Stimulated activated naive CD8-positive, alpha-beta T cell treated with anti-CD3 and anti-CD28 coated beads, Interleukin-15, amount 100 ng/mL, for 72 hours (primary cell): Measurements from ENCODE around the gene SMIM1.

ENCODE experiments used
- ATAC-seq: fragments of 150-1000 bp; cut with Tn5 transposase; 2 replicates; pipeline ENCODE4 v1.10.0; 2021; ENCODE audit warnings: mild to moderate bottlenecking, moderate library complexity
- DNase-seq, 2 donors: peaks; one replicate each; pipeline ENCODE4 v3.0.0; 2021 to 2022
- H3K27ac Mint-ChIP-seq, 2 donors: one replicate each; pipeline ENCODE4 v1.8.0; 2022; ENCODE audit warnings: mild to moderate bottlenecking in 2 of 2, mixed read lengths in 2 of 2, moderate library complexity in 2 of 2
- H3K27me3 Mint-ChIP-seq: one replicate; pipeline ENCODE4 v1.8.0; 2022; ENCODE audit warnings: mixed read lengths
- H3K4me1 Mint-ChIP-seq: one replicate; pipeline ENCODE4 v1.8.0; 2022; ENCODE audit warnings: mild to moderate bottlenecking, mixed read lengths
- H3K4me3 Mint-ChIP-seq, 2 donors: one replicate each; pipeline ENCODE4 v1.8.0; 2022; ENCODE audit warnings: mild to moderate bottlenecking in 2 of 2, mixed read lengths in 2 of 2, moderate library complexity in 1 of 2
- H3K9me3 Mint-ChIP-seq, 2 donors: one replicate each; pipeline ENCODE4 v1.8.0; 2022; ENCODE audit warnings: mixed read lengths in 2 of 2

Gene SMIM1

DNA sequence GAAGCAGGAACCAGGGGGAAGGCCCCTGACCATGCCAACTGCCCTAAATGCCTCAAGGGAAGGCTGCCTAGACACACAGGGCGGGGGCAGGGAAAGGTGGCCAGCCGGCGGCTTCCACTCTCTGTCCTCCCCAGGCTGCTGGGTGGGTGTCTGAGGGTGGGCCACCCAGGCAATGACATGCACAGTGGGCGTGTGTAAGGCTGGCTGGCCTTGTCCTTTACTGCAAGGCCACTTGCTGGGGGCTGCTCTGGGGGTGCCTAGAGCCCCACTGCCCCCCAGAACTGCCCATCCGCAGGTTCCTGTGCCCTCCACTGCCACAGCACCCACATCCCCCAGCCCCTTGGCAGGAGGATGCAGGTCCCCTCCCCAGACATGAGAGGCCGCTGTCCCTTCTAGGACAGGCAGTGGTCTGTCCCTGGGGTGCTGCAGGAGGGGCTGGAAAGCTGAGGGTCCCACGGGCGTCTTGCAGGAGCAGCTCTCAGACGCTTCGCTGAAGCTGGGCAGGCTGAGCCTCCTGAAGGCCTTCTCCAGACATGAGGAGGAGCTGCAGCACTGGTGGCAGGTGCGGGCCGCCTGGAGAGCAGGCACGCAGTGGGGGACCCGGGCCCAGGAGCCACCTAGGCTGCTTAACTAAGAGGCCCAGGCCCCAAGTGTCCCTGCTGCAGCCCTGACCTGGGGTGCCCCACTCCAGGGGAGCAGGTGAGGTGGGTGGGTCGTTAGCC is 10.2 kb upstream of the SMIM1 start:
- Mint-ChIP-seq H3K4me3 (no peak overlapping the region), H3K9me3 (no peaks in the 10 kb centered on the region), H3K27me3 (peaks cover 25% of the 10 kb centered on the region), H3K27ac (no peak overlapping the region), H3K4me1 (no peaks in the 10 kb centered on the region)
- DNase-seq (no peak), ATAC-seq (no peak)

DNA sequence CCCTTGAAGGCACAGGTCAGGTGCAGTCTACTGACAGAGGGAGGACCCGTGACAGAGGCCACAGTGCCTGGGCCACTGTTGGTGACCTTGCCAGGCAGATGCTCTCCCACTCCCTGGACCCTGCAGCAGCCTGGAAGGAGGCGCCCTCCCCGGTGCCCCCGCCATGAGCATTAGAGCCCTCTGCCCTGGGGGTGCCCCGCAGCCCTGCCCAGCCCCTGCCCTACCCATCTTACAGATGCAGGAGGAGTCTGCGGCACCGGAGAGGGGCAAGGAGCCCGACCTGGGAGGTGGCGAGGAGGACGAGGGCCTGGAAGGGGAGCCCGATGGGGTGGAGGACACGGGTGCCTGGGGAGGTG is 9.7 kb upstream of the SMIM1 start:
- peaks cover 25% of the 10 kb centered on the region for H3K27me3 Mint-ChIP-seq

GRCh38 chr1:3763351-3764125 is 9.0 kb upstream of the SMIM1 start:
- Mint-ChIP-seq H3K27ac (no peak overlapping the region), H3K9me3 (no peaks in the 10 kb centered on the region), H3K27me3 (peaks cover 25% of the 10 kb centered on the region), H3K4me1 (no peaks in the 10 kb centered on the region), H3K4me3 (no peak overlapping the region)
- ATAC-seq = no peak
- no peak for DNase-seq

More for the DNA sequence above, 9.7 kb upstream of the SMIM1 start:
- Mint-ChIP-seq H3K27ac (no peak overlapping the region), H3K9me3 (no peaks in the 10 kb centered on the region), H3K4me1 (no peaks in the 10 kb centered on the region), H3K4me3 (no peak overlapping the region)
- ATAC-seq (peak; percentile 45), DNase-seq (no peak)

GRCh38 chr1:3767328-3767925 is 5.1 kb upstream of the SMIM1 start:
- Mint-ChIP-seq H3K27me3 (no peaks in the 10 kb centered on the region), H3K4me3 (no peak overlapping the region), H3K9me3 (no peaks in the 10 kb centered on the region), H3K4me1 (peaks cover 18% of the 10 kb centered on the region), H3K27ac (no peak overlapping the region)
- DNase-seq (no peak), ATAC-seq (no peak)

- Mint-ChIP-seq H3K9me3 (no peaks in the 10 kb centered on the region), H3K4me1 (peaks cover 26% of the 10 kb centered on the region), H3K27ac (no peak overlapping the region), H3K4me3 (no peak overlapping the region), H3K27me3 (no peaks in the 10 kb centered on the region)
- ATAC-seq (no peak), DNase-seq (no peak)
These were observed 3.6 kb upstream of the SMIM1 start for GRCh38 chr1:3768811-3769390.

- peak overlapping the region; percentile 45 to 80 for H3K4me3 Mint-ChIP-seq
These were observed 2.3 kb upstream of the SMIM1 start for GRCh38 chr1:3770047-3770765.

GRCh38 chr1:3771108-3772026 is 1.2 kb upstream of the SMIM1 start:
- Mint-ChIP-seq H3K27me3 (no peaks in the 10 kb centered on the region), H3K4me1 (peaks cover 39% of the 10 kb centered on the region), H3K27ac (peak overlapping the region; percentile 65 to 85), H3K4me3 (peak overlapping the region; percentile 80 to 90), H3K9me3 (no peaks in the 10 kb centered on the region)
- ATAC-seq (peak; percentile 4), DNase-seq (no peak)

More at GRCh38 chr1:3770047-3770765, 2.3 kb upstream of the SMIM1 start:
- Mint-ChIP-seq H3K27me3 (no peaks in the 10 kb centered on the region), H3K4me1 (peaks cover 27% of the 10 kb centered on the region), H3K27ac (peak overlapping the region in 1 of 2 donors; percentile 89), H3K9me3 (no peaks in the 10 kb centered on the region)
- no peak for DNase-seq
- no peak for ATAC-seq

GRCh38 chr1:3772027-3772714 is 378 bp upstream of the SMIM1 start:
- DNase-seq (peak; percentile 80 to 88), ATAC-seq (peak; percentile 80)
- peak overlapping the region; percentile 80 to 90 for H3K4me3 Mint-ChIP-seq
- H3K4me1 Mint-ChIP-seq = peaks cover 39% of the 10 kb centered on the region
- peak overlapping the region; percentile 65 to 85 for H3K27ac Mint-ChIP-seq
- H3K27me3 Mint-ChIP-seq = no peaks in the 10 kb centered on the region
- no peaks in the 10 kb centered on the region for H3K9me3 Mint-ChIP-seq

- DNase-seq (no peak), ATAC-seq (no peak)
- Mint-ChIP-seq H3K27ac (peak overlapping the region in 1 of 2 donors; percentile 34), H3K9me3 (no peaks in the 10 kb centered on the region), H3K4me3 (peak overlapping the region in 1 of 2 donors; percentile 79), H3K4me1 (peaks cover 39% of the 10 kb centered on the region), H3K27me3 (no peaks in the 10 kb centered on the region)
These were observed 1.2 kb downstream of the SMIM1 start for GRCh38 chr1:3773572-3774275.

DNA sequence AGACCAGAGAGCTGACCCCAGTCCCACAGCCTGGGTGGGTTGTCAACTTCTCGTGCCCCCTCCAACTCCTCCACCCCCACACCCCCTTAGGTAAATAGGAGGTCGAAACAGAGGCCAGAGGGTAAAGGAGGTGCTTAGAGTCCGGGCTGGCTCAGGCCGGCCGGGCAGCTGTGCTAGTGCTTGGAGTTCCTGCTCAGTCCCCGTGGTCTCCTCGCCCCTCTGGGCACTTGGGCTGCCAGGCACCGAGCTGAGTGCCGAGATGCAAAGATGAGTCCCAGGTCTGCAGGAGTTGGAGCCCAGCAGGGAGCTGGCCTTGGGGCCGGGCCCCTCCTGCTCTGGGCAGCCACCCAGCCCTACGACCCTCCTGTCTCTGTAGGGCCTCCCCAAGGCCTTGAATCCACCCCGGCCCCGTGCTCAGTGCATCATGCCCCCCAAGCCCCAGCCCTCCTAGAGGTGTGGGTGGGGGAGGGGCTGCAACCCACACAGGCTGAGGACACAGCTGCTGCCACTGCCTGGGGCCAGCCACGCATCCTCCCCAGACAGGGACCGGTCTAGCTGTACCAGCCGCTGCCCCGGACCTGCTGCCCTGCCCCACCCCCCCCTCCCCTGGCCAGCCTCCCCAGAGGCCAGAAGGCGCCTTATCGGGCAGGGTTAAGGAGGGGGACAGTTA is 1.9 kb downstream of the SMIM1 start:
- Mint-ChIP-seq H3K27me3 (no peaks in the 10 kb centered on the region), H3K27ac (no peak overlapping the region), H3K4me1 (peaks cover 39% of the 10 kb centered on the region), H3K4me3 (no peak overlapping the region), H3K9me3 (no peaks in the 10 kb centered on the region)
- DNase-seq = no peak
- ATAC-seq = no peak

- H3K27me3 Mint-ChIP-seq = no peaks in the 10 kb centered on the region
- H3K4me1 Mint-ChIP-seq = peaks cover 39% of the 10 kb centered on the region
- no peak overlapping the region for H3K27ac Mint-ChIP-seq
- ATAC-seq (no peak), DNase-seq (no peak)
- no peak overlapping the region for H3K4me3 Mint-ChIP-seq
- H3K9me3 Mint-ChIP-seq = no peaks in the 10 kb centered on the region
These were observed 2.5 kb downstream of the SMIM1 start for GRCh38 chr1:3774946-3775489.

DNA sequence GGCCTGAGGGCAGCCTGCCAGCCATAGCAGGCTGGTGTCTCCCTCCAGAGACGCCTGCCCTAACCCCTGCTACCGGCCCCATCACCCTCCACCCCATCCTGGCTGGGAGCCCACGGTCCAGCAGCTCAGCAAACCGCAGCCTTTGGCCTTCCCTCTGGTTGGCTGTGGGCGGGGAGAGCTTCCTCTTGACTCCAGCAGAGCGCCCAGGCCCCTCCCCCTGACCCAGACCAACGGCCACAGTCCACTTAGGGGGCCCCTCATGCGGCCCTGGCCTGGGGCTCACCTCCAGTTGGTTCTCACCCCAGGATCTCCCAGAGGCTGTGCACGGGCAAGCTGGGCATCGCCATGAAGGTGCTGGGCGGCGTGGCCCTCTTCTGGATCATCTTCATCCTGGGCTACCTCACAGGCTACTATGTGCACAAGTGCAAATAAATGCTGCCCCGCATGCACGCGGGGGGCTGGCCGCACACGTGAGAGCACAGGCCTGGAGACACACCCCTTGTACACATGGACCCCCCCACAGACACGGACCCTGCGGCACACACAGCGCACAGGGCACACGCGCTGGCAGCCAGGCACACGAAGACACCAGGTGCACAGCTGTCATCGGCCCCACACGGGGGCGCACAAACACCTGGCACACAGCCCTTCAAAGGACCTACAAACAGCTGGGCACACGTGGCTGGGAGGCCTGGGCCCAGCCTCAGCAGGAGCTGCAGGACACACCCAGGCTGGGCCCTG is 3.1 kb downstream of the SMIM1 start:
- DNase-seq (peak; percentile 49 to 59), ATAC-seq (peak; percentile 57)
- H3K4me3 Mint-ChIP-seq = no peak overlapping the region
- H3K9me3 Mint-ChIP-seq = no peaks in the 10 kb centered on the region
- peaks cover 35% of the 10 kb centered on the region for H3K4me1 Mint-ChIP-seq
- H3K27ac Mint-ChIP-seq = peak overlapping the region in 1 of 2 donors; percentile 67
- no peaks in the 10 kb centered on the region for H3K27me3 Mint-ChIP-seq
